ENCODE measurements around the gene CFAP65.

- no peak for TF ChIP-seq CTCF (IDR thresholded peaks at IDR 0.05)
- TF ChIP-seq EP300 (IDR thresholded peaks at IDR 0.05): no peak
- no peak for TF ChIP-seq POLR2AphosphoS5 (IDR thresholded peaks at IDR 0.05)
- TF ChIP-seq POLR2A (IDR thresholded peaks at IDR 0.05; ENCODE audit: low read depth): no peak
Observed at GRCh38 chr2:219058541-219059374, 17.4 kb upstream of the CFAP65 start.
